DOHH2 (cell line): ENCODE measurements around the gene TSPAN32.

Experiments used
- H3F3A ChIP-seq: fragments of 200-600 bp; sonication (generic), shearing (Covaris generic); 2 replicates; pipeline ENCODE4 v1.6.0; 2016; ENCODE audit warnings: antibody characterized with exemption, mild to moderate bottlenecking; ENCODE audit not compliant: control insufficient read depth, insufficient read depth
- H3K27ac ChIP-seq: fragments of 200-600 bp; sonication (generic); 2 replicates; pipeline ENCODE4 v1.5.1; 2014; ENCODE audit warnings: low read depth, mild to moderate bottlenecking, low read length, moderate library complexity
- H3K27me3 ChIP-seq: fragments of 200-600 bp; sonication (generic); 2 replicates; pipeline ENCODE4 v1.6.1; 2014; ENCODE audit warnings: mild to moderate bottlenecking, low read length, mixed read lengths; ENCODE audit not compliant: control insufficient read depth
- H3K36me3 ChIP-seq: fragments of 200-600 bp; sonication (generic); 2 replicates; pipeline ENCODE4 v1.6.1; 2014; ENCODE audit warnings: mild to moderate bottlenecking, low read length, moderate library complexity, mixed read lengths; ENCODE audit not compliant: control insufficient read depth
- H3K4me1 ChIP-seq: fragments of 200-600 bp; sonication (generic); 2 replicates; pipeline ENCODE4 v1.6.1; 2014; ENCODE audit warnings: mild to moderate bottlenecking, low read length, mixed read lengths; ENCODE audit not compliant: control insufficient read depth
- H3K4me2 ChIP-seq: fragments of 200-600 bp; sonication (generic); 2 replicates; pipeline ENCODE4 v1.6.0; 2014; ENCODE audit warnings: mild to moderate bottlenecking, low read length, moderate library complexity
- H3K4me3 ChIP-seq: fragments of 200-600 bp; sonication (generic); 2 replicates; pipeline ENCODE4 v1.5.1; 2014; ENCODE audit warnings: mild to moderate bottlenecking, low read length, mixed read lengths
- H3K79me2 ChIP-seq: fragments of 200-600 bp; sonication (generic); 2 replicates; pipeline ENCODE4 v1.6.1; 2014; ENCODE audit warnings: mild to moderate bottlenecking, low read length, mixed read lengths; ENCODE audit not compliant: control insufficient read depth
- H3K9me2 ChIP-seq: fragments of 200-600 bp; sonication (generic); replicated peaks from 2 replicates; pipeline ENCODE4 v1.6.1; 2014; ENCODE audit warnings: mild to moderate bottlenecking, low read length, mixed read lengths; ENCODE audit not compliant: control insufficient read depth
- H3K9me3 ChIP-seq: fragments of 200-600 bp; sonication (generic); 2 replicates; pipeline ENCODE4 v1.6.1; 2014; ENCODE audit warnings: antibody characterized with exemption, low read length, mixed read lengths; ENCODE audit not compliant: control insufficient read depth, insufficient read depth
- H4K20me1 ChIP-seq: fragments of 200-600 bp; sonication (generic); 2 replicates; pipeline ENCODE4 v1.6.0; 2014; ENCODE audit warnings: low read depth, mild to moderate bottlenecking, antibody characterized with exemption, low read length, moderate library complexity; ENCODE audit not compliant: control insufficient read depth, insufficient read depth
- EZH2phosphoT487 ChIP-seq: fragments of 200-600 bp; sonication (generic); IDR thresholded peaks from 2 replicates; pipeline ENCODE4 v1.6.1; 2017; ENCODE audit warnings: borderline replicate concordance, mild to moderate bottlenecking, antibody characterized with exemption, low read length, moderate library complexity, mixed read lengths
- TF ChIP-seq, protein P1 (sequence below): fragments of 200-600 bp; sonication (generic); IDR thresholded peaks from one replicate; pipeline ENCODE4 v1.5.1; 2014; ENCODE audit warnings: antibody characterized with exemption, mild to moderate bottlenecking, low read depth, low read length; ENCODE audit not compliant: poor library complexity, severe bottlenecking

The TSPAN32 gene

DNA sequence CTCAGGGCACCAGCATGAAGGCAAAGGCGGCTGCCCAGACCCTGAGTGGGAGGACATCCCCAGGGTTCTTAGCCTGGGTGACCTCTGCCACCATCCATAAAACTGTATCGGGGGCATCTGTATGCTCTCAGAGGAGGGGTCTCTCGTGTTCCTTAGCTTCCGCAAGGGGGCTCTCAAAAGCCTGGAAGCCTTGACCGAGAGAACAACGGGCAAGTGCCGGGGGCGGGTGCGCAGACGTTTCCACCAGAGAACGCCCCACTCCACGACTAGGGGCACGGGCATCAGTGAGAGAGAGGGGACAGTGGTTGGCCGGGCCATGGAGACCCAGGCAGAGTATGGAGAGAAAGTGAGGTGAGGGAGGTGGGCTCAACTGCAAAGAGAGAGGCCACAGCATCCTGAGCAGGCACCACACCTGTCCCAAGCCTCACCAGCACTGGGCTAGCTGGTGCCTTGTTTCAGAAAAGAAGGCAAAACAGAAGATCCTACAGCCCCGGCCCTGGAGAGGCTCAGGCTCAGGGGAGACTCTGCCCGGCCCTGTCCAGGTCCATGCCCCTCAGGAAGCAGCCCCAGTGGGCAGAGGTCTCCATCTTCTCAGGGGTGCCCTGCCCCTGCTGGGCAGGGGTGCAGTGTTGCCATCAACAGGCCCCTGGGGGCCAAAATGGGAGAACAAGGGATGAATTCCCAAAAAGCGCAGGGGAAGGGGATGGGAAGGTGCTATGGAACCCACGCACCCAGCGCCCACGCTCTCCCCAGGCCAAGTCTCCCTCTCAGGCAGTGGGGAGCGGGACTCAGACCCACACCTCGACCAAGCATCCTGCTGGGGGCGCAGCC, 5.9 kb downstream of the TSPAN32 start:
- no peaks in the 10 kb centered on the region for H4K20me1 ChIP-seq
- peak overlapping the region; percentile 32; the same call in 1 of the 2 replicates for H3K4me3 ChIP-seq
- no peak for TF ChIP-seq EZH2phosphoT487
- TF ChIP-seq, protein P1, sequence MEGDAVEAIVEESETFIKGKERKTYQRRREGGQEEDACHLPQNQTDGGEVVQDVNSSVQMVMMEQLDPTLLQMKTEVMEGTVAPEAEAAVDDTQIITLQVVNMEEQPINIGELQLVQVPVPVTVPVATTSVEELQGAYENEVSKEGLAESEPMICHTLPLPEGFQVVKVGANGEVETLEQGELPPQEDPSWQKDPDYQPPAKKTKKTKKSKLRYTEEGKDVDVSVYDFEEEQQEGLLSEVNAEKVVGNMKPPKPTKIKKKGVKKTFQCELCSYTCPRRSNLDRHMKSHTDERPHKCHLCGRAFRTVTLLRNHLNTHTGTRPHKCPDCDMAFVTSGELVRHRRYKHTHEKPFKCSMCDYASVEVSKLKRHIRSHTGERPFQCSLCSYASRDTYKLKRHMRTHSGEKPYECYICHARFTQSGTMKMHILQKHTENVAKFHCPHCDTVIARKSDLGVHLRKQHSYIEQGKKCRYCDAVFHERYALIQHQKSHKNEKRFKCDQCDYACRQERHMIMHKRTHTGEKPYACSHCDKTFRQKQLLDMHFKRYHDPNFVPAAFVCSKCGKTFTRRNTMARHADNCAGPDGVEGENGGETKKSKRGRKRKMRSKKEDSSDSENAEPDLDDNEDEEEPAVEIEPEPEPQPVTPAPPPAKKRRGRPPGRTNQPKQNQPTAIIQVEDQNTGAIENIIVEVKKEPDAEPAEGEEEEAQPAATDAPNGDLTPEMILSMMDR, result no peak
- no peaks in the 10 kb centered on the region for H3K9me2 ChIP-seq
- no peaks in the 10 kb centered on the region for H3K27me3 ChIP-seq
- H3K4me1 ChIP-seq, result peaks cover 28% of the 10 kb centered on the region
- peak overlapping the region; percentile 86 for H3K27ac ChIP-seq
- no peaks in the 10 kb centered on the region for H3K36me3 ChIP-seq
- peak overlapping the region; percentile 65; the same call in 1 of the 2 replicates for H3K4me2 ChIP-seq
- H3F3A ChIP-seq, result peaks cover 6% of the 10 kb centered on the region
- H3K79me2 ChIP-seq, result no peaks in the 10 kb centered on the region
- no peaks in the 10 kb centered on the region for H3K9me3 ChIP-seq

DNA sequence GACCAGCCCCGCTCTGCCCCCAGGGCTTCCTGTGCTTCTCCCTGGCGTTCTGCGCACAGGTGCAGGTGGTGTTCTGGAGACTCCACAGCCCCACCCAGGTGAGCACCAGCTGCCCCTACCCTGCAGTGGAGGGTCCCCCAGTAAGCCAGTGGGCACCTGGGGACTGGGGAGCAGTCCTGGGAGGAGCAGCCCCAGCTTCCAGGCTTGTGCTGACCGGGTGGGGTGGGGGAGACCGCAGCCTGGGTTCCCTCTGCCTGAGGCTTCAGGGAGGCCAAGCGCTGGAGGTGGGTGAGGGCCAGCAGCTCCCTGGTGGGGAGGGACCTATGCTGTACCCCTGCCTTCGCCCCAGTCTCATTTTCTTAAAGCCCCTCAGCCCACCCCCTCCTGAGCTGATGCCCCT, 6.9 kb downstream of the TSPAN32 start:
- no peaks in the 10 kb centered on the region for H3K9me3 ChIP-seq
- no peak overlapping the region for H3K4me3 ChIP-seq
- H3K27me3 ChIP-seq, result no peaks in the 10 kb centered on the region
- H3K79me2 ChIP-seq, result no peaks in the 10 kb centered on the region
- no peak for TF ChIP-seq EZH2phosphoT487
- TF ChIP-seq, protein P1, result no peak
- H3K36me3 ChIP-seq, result no peaks in the 10 kb centered on the region
- no peak overlapping the region for H3K27ac ChIP-seq
- H4K20me1 ChIP-seq, result no peaks in the 10 kb centered on the region
- H3K9me2 ChIP-seq, result no peaks in the 10 kb centered on the region
- H3K4me1 ChIP-seq, result peaks cover 28% of the 10 kb centered on the region
- H3F3A ChIP-seq, result peaks cover 6% of the 10 kb centered on the region
- no peak overlapping the region for H3K4me2 ChIP-seq

- no peaks in the 10 kb centered on the region for H3K27me3 ChIP-seq
- no peak overlapping the region for H3K4me3 ChIP-seq
- no peaks in the 10 kb centered on the region for H3K36me3 ChIP-seq
- H3K79me2 ChIP-seq, result no peaks in the 10 kb centered on the region
- H3K27ac ChIP-seq, result no peak overlapping the region
- H3K9me2 ChIP-seq, result no peaks in the 10 kb centered on the region
- H3F3A ChIP-seq, result peaks cover 6% of the 10 kb centered on the region
- H3K9me3 ChIP-seq, result no peaks in the 10 kb centered on the region
- no peak overlapping the region for H3K4me2 ChIP-seq
- peaks cover 28% of the 10 kb centered on the region for H3K4me1 ChIP-seq
- TF ChIP-seq EZH2phosphoT487, result no peak
- TF ChIP-seq, protein P1, result no peak
- no peaks in the 10 kb centered on the region for H4K20me1 ChIP-seq
These were observed 7.6 kb downstream of the TSPAN32 start for GRCh38 chr11:2309251-2310072.
